Left ventricle myocardium inferior (tissue), 1 donor: ENCODE data around the gene APP. TPM values are rescaled to one million over a fixed set of nuclear protein-coding genes. Genes with fewer than 3 reads are reported as not detected.

ENCODE experiments used
- DNase-seq: peaks from one replicate; pipeline ENCODE4 v3.0.0-alpha.2; 2020
- H3K27ac ChIP-seq: fragments of 200-600 bp; replicated peaks from 2 replicates; pipeline ENCODE4 v1.8.0; 2021
- H3K27me3 ChIP-seq: fragments of 200-600 bp; 2 replicates; pipeline ENCODE4 v1.8.0; 2021; ENCODE audit warnings: low read depth
- H3K36me3 ChIP-seq: fragments of 200-600 bp; 2 replicates; pipeline ENCODE4 v1.8.0; 2021
- H3K4me1 ChIP-seq: fragments of 200-600 bp; 2 replicates; pipeline ENCODE4 v1.8.0; 2021
- H3K4me3 ChIP-seq: fragments of 200-600 bp; 2 replicates; pipeline ENCODE4 v1.8.0; 2021; ENCODE audit warnings: mild to moderate bottlenecking, moderate library complexity
- H3K9me3 ChIP-seq: fragments of 200-600 bp; replicated peaks from 2 replicates; pipeline ENCODE4 v1.8.0; 2021
- CTCF ChIP-seq: fragments of 200-600 bp; IDR thresholded peaks from 2 replicates; pipeline ENCODE4 v1.8.0; 2021; ENCODE audit warnings: antibody characterized with exemption, mild to moderate bottlenecking, borderline replicate concordance
- intact Hi-C: fragments of 100-400 bp; cut with micrococcal nuclease; formaldehyde crosslinking; loops from one replicate; pipeline ENCODE4 v1.11.0; 2022
- total RNA-seq: library from RNA; stranded (reverse); fragmentation: NEBNext Ultra II Directional; extraction: Animal tissue kit (Norgen Biotek cat#: 25700); gene quantifications from one replicate; pipeline ENCODE4 v1.2.1, GENCODE V29; 2021
- donor health status: DM: no; HTN: yes; CAD: no; lungs with severe emphysema.

Gene APP
- total RNA-seq, 1 donor from 2014 or later = 332 TPM

DNA sequence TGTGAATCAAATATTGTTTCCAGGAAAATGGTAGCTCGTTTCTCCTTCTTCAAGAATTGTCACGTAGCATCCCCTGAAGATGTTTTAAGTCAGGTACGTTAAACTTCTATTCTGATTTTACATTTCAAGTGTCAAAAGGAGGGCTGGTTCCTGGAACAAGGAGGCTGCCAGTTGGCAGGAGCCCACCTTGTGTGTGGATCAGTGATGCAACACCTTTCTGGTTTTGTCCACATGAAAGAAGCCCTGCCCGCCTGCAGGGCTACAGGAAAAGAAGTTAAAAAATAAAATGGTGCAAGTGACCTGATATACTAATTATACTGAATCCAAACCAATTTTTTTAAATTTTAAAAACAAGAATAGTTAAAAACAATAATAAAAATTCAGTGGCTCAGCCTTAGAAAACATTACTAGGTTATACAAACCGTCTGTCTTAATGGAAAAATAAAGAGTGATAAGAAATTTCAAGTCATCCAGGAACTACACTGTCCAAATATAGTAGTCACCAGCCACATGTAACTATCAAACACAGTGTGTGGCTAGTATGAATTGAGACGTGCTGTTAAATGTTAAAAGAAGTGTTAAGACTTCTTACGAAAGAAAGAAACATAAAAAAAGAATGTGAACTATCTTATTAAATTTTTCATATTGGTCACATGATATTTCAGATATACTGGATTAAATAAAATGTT, 123.1 kb downstream of the APP start:
- no peaks in the 10 kb centered on the region for H3K27me3 ChIP-seq
- H3K9me3 ChIP-seq = no peaks in the 10 kb centered on the region
- H3K36me3 ChIP-seq = peaks cover 44% of the 10 kb centered on the region
- intact Hi-C loops = no loop called here
- H3K4me1 ChIP-seq = peaks cover 3% of the 10 kb centered on the region
- no peak for TF ChIP-seq CTCF
- no peak overlapping the region for H3K27ac ChIP-seq
- no peak overlapping the region for H3K4me3 ChIP-seq
- DNase-seq = no peak

- H3K4me3 ChIP-seq = no peak overlapping the region
- H3K27me3 ChIP-seq = no peaks in the 10 kb centered on the region
- H3K4me1 ChIP-seq = peaks cover 3% of the 10 kb centered on the region
- H3K36me3 ChIP-seq = peaks cover 20% of the 10 kb centered on the region
- TF ChIP-seq CTCF = no peak
- no peak overlapping the region for H3K27ac ChIP-seq
- intact Hi-C loops = no loop called here
- no peaks in the 10 kb centered on the region for H3K9me3 ChIP-seq
- no peak for DNase-seq
These were observed 126.7 kb downstream of the APP start for GRCh38 chr21:26043891-26044290.

DNA sequence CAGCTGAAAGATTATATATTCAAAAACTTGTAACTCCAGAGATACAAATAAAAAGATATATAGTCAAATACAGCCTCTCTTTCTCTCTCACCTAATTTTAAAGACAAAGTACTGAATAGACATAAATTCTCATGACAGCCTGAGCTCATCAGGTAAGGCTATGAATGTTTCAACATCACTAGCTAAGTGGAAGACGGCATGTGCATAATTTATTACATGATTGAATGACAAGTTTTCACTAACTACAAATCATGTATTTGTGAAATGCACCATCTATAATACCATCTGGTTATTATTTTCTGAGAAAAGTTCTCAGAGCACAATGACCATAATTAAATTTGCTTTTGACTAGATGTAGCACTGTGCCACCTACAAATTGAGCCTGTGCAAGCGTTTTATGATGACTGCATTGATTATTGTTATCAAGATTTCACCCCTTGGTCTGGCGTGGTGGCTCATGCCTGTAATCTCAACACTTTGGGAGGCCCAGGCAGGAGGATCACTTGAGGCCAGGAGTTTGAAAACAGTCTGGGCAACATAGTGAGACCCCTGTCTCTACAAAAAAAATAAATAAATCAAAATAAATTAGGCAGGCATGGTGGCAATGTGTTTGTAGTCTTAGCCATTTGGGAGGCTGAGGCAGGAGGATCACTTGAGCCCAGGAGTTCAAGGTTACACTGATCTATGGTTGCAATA, 128.2 kb downstream of the APP start:
- peaks cover 2% of the 10 kb centered on the region for H3K4me1 ChIP-seq
- no peaks in the 10 kb centered on the region for H3K27me3 ChIP-seq
- intact Hi-C loops = no loop called here
- no peak overlapping the region for H3K27ac ChIP-seq
- H3K9me3 ChIP-seq = no peaks in the 10 kb centered on the region
- DNase-seq = no peak
- TF ChIP-seq CTCF = no peak
- no peak overlapping the region for H3K4me3 ChIP-seq
- H3K36me3 ChIP-seq = peaks cover 17% of the 10 kb centered on the region

DNA sequence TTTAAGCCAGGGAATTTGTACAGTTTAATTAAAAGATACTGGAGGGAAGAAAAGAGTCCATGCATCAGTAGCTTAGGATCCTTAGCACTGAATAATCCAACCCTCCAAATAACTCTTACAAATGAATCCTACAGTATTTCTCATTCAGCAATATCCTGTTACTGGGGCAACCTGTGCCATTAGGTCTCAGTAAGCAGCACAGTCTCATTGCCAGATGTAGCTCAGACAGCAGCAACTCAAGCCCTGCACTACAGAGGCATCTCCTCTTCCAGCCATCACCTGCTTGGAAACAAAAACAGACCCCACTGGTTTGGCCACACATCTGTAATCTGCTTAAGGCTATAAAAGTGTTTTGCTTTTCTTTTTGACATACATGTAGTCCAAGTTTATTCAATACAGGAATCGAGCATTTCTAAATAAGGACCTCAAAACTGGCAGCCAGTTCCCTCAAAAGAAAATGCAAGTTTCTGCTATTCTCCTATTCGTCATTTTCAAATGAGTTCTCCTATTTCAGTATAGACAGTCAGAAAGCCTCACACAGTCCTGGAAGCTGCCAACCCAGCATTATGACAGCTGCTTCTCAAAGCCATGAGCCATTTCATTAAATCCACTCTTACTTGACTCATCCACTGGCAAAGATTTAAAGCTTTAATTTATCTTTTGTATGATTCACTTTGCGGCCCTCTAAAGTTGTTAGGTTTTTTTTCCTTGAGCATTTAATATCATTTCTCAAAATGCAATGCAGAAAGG, 129.0 kb downstream of the APP start:
- no peak overlapping the region for H3K27ac ChIP-seq
- TF ChIP-seq CTCF = no peak
- no peaks in the 10 kb centered on the region for H3K9me3 ChIP-seq
- no peaks in the 10 kb centered on the region for H3K27me3 ChIP-seq
- no peak for DNase-seq
- peaks cover 17% of the 10 kb centered on the region for H3K36me3 ChIP-seq
- H3K4me1 ChIP-seq = peaks cover under 1% of the 10 kb centered on the region
- intact Hi-C loops = no loop called here
- H3K4me3 ChIP-seq = no peak overlapping the region

GRCh38 chr21:26036916-26037315, 133.7 kb downstream of the APP start:
- H3K36me3 ChIP-seq = no peaks in the 10 kb centered on the region
- H3K4me3 ChIP-seq = no peak overlapping the region
- peaks cover 20% of the 10 kb centered on the region for H3K4me1 ChIP-seq
- H3K9me3 ChIP-seq = no peaks in the 10 kb centered on the region
- H3K27me3 ChIP-seq = no peaks in the 10 kb centered on the region
- intact Hi-C loops = no loop called here
- TF ChIP-seq CTCF = no peak
- no peak overlapping the region for H3K27ac ChIP-seq
- DNase-seq = no peak
